Activated CD8-positive, alpha-beta memory T cell treated with anti-CD3 and anti-CD28 coated beads for 1 hour (primary cell): ENCODE measurements around the gene ZBTB20.

Experiments
- DNase-seq, 2 donors: peaks; one replicate each; pipeline ENCODE4 v3.0.0-alpha.2; 2020; ENCODE audit warnings: low read depth in 1 of 2; ENCODE audit errors: extremely low read depth in 1 of 2

The ZBTB20 gene

DNA sequence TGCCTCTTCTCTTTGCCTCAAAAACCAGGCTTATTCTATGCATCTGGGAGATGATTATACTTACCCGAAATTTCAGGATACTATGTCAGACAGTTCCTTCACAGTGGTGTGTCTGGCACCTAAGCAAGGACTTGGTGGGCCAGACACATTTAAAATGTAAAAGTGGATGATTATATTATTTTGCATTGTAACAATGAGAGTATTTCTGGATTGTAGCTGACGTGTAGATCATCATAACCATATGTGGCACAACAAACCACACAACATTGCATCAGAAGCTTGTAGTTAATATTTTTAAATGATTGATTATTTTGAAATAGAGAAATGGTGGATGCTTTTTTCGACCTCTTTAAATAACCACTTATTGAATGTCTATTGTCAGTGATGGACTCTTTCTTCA is 744.2 kb downstream of the ZBTB20 start:
- no peak for DNase-seq

DNA sequence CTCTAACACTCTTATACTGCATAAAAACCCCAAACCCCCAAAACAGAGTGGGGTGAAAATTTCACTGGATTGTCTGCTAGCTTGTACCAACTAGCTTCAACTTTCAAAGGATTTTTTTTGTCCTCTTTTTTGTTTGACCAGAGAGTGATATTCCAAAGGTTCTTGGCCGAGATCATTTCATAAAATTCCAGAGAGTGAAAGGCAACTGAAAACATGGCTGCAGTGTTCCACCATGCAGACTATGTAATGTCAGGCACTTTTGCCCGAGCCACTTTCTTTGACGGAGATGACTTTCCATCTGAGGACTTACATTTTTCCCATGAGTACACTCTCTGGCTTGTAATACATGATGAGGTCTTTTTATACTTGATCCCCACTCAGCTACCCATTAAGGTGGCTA is 745.7 kb downstream of the ZBTB20 start:
- DNase-seq, result no peak

GRCh38 chr3:114400371-114400770 is 746.7 kb downstream of the ZBTB20 start:
- no peak for DNase-seq

DNA sequence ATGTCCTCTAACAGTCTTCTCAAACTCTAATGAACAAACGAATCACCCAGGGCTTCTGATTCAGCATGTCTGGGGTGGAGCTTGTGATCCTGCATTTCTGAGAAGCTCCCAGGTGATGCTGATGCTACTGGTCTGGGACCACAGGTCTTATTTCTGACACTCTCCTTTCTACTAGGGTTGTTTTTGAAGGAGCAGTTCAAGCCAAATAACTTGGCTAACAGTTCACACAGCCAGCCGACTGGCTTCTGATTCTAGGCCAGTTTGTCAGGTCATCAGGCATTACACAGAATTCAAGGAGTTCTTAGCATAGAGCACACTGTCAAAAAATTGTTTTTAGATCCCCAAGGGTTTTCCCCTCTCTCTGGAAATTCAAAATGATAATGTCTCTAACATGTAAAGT is 752.5 kb downstream of the ZBTB20 start:
- no peak for DNase-seq

DNA sequence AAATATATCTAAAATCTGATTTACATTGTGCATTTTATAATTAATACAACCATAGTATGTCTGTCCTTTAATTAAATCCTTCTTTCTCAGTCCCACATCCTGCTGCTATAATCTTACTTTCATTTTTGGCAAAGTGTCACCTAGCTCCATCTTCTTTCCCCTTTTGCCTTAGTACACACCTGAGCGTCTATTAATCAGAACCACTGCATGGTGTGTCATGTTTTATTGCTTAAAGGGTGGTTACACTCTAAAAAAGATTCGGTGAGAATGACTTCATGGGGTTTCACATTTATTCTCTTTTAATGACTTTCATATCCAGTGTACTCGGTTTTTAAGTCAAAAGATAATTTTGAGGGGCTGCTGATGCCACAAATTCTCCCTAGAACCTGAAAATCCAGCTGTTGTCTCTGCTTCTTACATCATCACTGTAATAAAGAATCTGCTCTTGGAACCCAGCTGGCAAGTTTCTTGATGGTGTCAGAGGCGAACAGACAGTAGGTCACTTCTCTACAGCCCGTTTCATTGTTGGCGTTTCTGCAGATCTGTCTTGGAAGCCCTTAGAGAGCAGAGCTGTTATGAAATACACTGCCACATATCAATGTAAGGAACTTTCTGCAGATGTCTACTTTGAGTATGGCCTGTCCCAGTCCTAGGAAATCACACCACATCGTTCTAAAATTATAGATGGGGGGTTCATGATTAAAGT is 753.6 kb downstream of the ZBTB20 start:
- no peak for DNase-seq

DNA sequence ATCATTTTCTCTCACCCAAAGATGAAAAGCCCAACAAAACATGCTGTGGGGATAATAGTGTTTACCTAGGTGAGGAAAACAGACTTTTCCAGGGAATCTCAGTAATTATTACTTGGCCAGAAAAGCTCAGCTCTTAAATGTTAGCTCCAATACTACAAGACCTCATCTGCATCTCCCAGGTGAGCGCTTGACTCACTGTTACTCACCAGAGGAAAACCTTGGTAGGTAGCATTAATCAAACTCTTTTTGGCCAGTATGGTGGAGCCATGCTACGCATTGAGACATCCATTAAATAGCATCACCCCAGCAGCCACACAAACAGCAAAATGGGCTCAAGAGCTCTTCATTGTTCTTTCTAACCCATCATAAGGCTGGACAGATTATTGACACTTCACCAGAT is 754.3 kb downstream of the ZBTB20 start:
- DNase-seq, result no peak

GRCh38 chr3:114389156-114389555 is 757.9 kb downstream of the ZBTB20 start:
- peak in 1 of 2 donors; percentile 5 for DNase-seq

- no peak for DNase-seq
Measured at GRCh38 chr3:114384558-114384903, 762.6 kb downstream of the ZBTB20 start.

DNA sequence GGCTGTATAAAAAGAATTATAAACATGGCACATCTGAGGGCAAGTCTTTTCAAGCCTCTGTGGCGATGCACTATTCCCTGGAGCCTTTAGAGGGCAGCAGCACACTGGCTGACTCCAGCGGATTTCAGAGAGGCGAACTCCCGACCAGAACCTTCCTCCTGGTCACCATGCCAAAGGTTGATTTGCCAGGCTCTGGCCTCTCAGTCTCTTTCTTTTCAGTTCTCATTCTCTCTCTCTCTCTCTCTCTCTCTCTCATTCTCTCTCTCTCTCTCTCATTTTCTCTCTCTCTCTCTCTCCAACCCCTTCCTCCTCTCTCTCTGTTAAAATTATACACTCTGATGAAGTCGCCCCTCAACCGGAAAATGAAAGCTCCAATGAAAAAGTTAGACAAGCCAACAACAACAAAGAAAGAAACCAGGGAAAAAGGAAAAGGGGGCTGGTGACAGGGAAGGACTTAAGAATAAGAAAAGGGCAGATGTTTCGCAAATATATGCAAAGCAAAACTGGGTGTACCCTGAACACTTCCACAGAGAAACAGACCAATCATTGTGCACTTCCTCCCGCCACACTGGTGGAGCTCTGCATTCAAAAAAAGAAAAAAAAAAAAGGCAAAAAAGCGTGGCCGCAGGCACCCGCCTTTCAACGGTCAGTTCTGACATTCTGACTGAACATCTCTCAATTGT is 763.1 kb downstream of the ZBTB20 start:
- DNase-seq, result peak; percentile 29 to 33

- DNase-seq, result no peak
Measured at GRCh38 chr3:114380233-114380651, 766.8 kb downstream of the ZBTB20 start.

DNA sequence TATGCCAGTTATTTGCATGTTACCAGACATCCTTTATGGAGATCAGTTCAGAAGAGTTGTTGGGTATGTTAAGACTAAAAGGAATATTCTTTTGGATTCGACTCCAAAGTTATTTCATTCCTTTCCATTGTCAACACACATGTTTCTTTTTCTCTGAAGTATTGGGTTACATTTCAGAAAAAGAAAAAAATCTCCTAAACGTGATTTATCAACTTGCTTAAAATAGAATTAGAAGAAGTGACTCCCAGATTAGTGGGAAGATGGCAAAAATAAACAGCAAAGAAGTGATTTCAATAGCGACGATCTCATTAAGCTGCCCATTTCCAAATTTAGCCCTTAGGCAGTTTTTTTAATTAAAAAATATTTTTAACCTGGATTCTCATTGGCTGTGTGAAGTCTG is 767.8 kb downstream of the ZBTB20 start:
- DNase-seq, result no peak

DNA sequence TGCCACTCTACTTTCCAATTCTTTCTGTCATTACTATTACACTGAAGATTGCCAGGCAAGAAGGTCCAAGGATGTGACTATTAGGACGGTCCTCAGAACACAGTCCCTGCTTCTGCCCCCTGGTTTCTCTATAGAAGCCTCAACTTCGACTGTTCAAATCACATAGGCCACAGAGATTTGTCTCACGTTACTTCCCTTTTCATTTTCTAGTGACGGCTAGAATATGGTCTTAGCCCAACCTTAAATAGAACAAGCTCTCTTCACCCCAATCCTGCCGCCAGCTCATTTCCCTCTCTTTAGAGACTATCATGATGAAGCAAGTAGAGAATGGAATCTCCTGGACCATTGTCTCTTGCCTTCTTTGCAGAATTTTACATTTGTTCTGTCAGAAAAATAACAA is 768.3 kb downstream of the ZBTB20 start:
- DNase-seq, result no peak

DNA sequence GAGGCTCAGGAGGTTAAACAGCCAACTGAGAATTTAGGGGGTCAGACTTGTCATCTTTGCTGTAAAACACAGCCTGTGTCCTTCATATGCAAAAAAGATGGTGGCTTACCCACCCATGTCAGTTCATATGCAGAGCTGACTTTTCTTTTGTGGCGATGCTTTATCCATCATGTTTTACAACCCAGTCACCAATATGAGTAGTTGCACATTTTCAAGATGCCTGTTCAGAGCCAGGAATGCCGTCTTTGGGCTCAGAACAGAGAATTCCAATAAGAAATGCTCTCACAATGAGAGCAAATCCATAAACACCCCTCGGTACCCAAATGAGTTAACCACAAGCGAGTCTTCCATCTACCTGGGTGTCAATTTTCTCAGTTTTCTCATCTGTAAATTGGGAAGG is 769.7 kb downstream of the ZBTB20 start:
- DNase-seq, result no peak

DNA sequence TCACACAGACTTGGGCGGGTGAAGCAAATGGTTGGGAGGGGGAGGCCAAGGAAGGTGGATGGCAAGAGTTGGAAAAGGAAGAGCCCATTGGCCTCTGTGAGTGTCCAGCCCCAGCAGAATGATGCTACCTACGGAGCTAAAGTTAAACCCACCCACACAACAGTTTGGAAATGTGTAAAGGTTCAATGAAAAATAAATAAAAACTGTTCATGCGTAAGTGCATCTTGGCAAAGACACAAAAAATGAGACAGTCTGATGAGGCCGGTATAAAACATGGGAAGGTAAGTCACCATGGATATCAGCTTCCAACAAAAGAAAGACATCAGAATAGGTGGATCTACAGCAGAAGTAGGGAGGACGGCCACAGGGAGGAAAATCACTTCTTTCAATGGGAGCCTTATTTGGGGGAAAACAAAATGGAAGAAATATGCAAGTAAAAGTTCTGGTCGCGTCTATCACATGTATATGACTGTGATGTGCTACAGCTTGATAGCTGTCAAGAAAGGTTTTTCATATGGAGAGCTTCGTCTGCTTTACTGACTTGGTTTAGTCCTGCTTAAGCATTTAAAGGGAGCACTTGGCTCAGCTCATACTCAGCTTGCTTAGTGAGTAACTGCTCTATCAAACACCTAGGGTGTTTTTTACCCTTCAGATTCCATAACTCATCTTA is 770.4 kb downstream of the ZBTB20 start:
- DNase-seq, result no peak

DNA sequence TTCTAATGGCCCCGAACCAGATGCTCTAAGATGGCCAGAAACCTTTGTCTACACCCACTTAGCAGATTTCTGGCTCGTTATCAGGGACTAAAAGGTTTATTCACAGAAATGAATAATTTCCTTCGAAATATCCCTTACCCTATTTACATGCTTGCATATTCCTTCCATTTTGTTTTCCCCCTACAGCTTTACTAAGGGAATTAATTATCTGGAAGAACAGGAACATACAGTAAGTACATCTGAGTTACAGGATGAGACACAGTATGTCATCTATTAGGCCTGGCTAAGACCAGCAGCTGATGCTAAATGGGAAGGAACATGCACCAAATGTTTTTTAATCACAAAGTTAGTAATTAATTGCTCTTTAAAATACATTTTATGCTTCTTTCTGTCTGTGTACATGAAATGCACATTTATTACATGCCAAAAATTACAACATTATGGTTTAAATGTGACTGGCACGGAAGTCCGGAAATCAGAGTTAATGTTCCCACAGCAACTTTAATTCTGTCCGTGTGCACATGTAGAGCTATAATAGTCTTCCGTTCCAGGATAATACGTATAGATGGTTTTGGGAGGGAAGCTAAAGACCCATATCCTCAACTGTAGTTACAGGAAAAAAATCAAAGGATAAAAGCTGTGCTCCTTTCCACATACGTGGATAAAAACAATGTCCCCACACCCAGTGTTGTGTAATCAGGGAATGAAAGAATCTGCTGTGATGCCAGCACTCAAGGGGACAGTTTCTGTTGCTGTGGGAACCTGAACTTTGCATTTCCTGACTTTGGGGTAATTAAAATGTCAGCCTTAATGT is 771.3 kb downstream of the ZBTB20 start:
- DNase-seq, result no peak

DNA sequence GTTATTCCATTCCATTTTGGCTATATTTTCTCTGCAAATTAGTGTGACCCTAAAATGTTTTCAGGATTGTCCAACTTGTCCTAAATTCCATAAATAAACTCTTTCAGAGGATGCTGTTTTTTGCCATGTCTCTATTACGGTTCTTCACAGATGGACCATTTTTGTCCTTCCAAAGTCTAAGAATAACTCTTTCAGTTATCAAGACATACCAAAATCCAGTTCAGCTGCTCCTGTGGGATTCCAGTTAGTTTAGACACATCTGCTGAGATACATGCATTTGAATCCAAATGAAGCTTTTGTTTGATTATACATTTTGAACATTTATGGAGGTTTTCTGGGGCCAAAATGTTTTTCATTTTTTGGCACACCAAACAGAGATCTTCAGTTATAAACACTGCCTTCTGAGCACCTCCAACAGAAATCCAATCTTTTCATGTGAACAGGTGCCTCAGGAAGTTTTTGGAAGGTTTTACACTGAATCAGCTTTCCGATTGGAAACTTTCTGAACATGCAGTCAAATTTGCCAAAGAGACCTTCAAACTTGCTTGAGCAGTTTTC is 772.6 kb downstream of the ZBTB20 start:
- no peak for DNase-seq

DNA sequence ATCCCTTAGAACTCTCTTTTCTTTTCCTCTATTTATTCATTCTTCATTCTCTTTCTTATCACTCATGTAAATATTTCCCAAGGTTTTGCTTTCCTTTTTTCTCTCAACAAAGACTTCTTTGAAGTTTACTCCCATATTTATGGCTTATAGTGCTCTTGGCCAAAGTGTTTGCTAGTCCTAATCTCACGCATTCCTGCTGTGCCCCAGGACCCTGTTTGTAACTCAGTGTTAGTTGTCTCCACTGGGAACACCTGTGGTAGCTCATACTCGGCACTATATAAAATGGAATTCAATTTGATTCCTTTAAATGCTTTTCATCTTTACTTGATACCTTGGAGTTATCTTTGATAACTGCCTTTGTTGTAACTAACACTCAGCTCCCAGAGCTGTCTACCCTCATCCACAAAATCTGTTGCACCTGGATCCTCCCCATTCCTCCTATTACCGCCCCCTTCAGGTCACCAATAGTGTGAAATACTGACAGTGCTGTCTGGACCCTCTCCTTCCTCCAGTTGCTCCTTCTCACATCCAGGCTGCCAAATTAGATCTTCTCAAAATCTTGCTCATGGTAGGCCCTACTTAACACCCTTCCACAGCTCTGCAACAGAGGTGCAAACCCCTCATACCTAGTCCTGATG is 776.4 kb downstream of the ZBTB20 start:
- DNase-seq, result no peak

GRCh38 chr3:114365909-114366308 is 781.2 kb downstream of the ZBTB20 start:
- DNase-seq, result no peak

DNA sequence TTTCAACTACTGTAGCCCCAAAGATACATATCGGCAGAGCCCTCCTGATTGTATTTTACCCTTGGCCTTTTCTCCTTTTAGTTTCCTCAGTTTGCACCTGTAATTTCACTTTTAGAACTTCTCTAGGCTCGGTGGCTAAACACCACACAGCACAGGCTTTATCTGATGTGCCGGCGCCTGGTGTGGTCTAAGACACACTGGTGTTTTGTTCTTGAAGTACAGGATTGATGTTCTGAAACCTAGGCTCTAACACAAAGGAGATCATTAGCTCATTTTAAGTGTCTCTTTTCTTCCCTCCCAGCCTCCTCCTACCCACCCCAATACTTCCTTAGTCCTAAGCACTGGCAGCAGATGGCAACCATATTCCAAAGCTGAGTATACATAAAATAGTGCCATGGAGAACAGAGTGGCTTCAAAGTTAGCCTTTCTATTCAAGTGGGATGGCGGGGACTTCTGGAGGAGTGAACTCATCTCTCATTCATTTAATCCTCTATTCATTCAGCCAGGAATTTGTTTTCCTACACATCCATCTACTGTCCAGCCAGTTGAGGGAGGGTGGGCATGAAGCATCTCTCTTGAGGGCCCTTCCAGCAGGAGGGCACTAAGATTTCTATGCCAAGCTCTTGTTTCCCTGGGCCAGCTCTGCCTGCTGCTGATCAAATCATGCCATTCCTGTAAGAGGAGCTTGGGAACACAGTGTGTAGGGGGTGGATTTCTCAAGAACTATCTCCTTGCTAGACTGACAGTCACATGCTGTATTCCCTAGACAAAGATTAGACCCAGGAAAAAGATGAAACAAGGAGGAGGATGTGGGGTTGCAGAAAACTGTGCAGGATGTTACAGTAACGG is 782.1 kb downstream of the ZBTB20 start:
- no peak for DNase-seq
